HEK293 (cell line): ENCODE measurements around the gene HYLS1.

Experiments
- CTCF ChIA-PET: fragments of 350-600 bp; formaldehyde crosslinking; extraction: SDS; loops from one replicate; lab custom pipeline; 2021; ENCODE audit warnings: antibody characterized with exemption; lab: Yijun Ruan, JAX
- POLR2A ChIA-PET: fragments of 300-600 bp; formaldehyde crosslinking; extraction: SDS; loops from one replicate; lab custom pipeline; 2020; ENCODE audit warnings: antibody characterized with exemption, inconsistent platforms; lab: Yijun Ruan, JAX
- H3K27ac ChIP-seq: fragments of 200-500 bp; sonication (Bioruptor generic); 2 replicates; pipeline ENCODE4 v1.5.1; 2014; ENCODE audit warnings: low read depth, low read length, control low read depth, inconsistent platforms; ENCODE audit errors: extremely low read depth
- H3K36me3 ChIP-seq, 2 experiments: fragments of 200-500 bp in 1 of 2; sonication (Bioruptor generic) in 1 of 2; 1 replicate in 1 of 2; 2 replicates in 1 of 2; pipeline ENCODE4 v1.5.1; 2014 to 2017; ENCODE audit warnings: inconsistent platforms in 2 of 2, low read length in 2 of 2; ENCODE audit not compliant: control insufficient read depth in 2 of 2, insufficient read depth in 1 of 2
- H3K4me1 ChIP-seq: fragments of 200-500 bp; sonication (Bioruptor generic); 2 replicates; pipeline ENCODE4 v1.5.1; 2014; ENCODE audit warnings: mild to moderate bottlenecking, low read length, inconsistent platforms; ENCODE audit not compliant: control insufficient read depth, insufficient read depth
- H3K4me3 ChIP-seq: 2 replicates; pipeline ENCODE4 v1.5.1; 2011; ENCODE audit warnings: low read depth, mild to moderate bottlenecking, control low read depth, low read length, moderate library complexity
- H3K9me3 ChIP-seq: fragments of 200-500 bp; sonication (Bioruptor generic); 2 replicates; pipeline ENCODE4 v1.5.1; 2014; ENCODE audit warnings: low read depth, low read length, inconsistent platforms; ENCODE audit not compliant: control insufficient read depth, insufficient read depth
- CTCF ChIP-seq: fragments of 450-650 bp; formaldehyde crosslinking; IDR thresholded peaks from 2 replicates; pipeline ENCODE4 v1.5.1; 2016; ENCODE audit warnings: missing biosample characterization, missing genetic modification characterization
- MZF1 ChIP-seq: fragments of 450-650 bp; formaldehyde crosslinking; IDR thresholded peaks from 2 replicates; pipeline ENCODE4 v1.5.1; 2017; ENCODE audit warnings: missing biosample characterization, missing genetic modification characterization, borderline replicate concordance
- SCRT2 ChIP-seq: fragments of 450-650 bp; formaldehyde crosslinking; IDR thresholded peaks from 2 replicates; pipeline ENCODE4 v1.5.1; 2016; ENCODE audit warnings: missing biosample characterization, missing genetic modification characterization
- TRIM28 ChIP-seq: IDR thresholded peaks from 2 replicates; pipeline ENCODE4 v1.6.1; 2011; ENCODE audit warnings: low read length, control low read depth, borderline replicate concordance
- ZIC2 ChIP-seq: fragments of 450-650 bp; formaldehyde crosslinking; IDR thresholded peaks from 2 replicates; pipeline ENCODE4 v1.5.1; 2016; ENCODE audit warnings: missing biosample characterization, missing genetic modification characterization
- ZNF184 ChIP-seq: fragments of 450-650 bp; IDR thresholded peaks from 2 replicates; pipeline ENCODE4 v1.5.1; 2018; ENCODE audit warnings: missing biosample characterization, mild to moderate bottlenecking, missing genetic modification characterization
- ZNF280D ChIP-seq: fragments of 450-650 bp; formaldehyde crosslinking; IDR thresholded peaks from 2 replicates; pipeline ENCODE4 v1.5.1; 2016; ENCODE audit warnings: missing biosample characterization, missing genetic modification characterization
- ZNF324 ChIP-seq: fragments of 450-650 bp; formaldehyde crosslinking; IDR thresholded peaks from 2 replicates; pipeline ENCODE4 v1.5.1; 2016; ENCODE audit warnings: missing biosample characterization, missing genetic modification characterization
- ZNF354C ChIP-seq: fragments of 450-650 bp; formaldehyde crosslinking; IDR thresholded peaks from 2 replicates; pipeline ENCODE4 v1.5.1; 2016; ENCODE audit warnings: missing biosample characterization, missing genetic modification characterization, low read depth, borderline replicate concordance
- ZNF37A ChIP-seq: fragments of 450-650 bp; IDR thresholded peaks from 2 replicates; pipeline ENCODE4 v1.5.1; 2018; ENCODE audit warnings: missing biosample characterization, missing genetic modification characterization
- ZNF792 ChIP-seq: fragments of 450-650 bp; formaldehyde crosslinking; IDR thresholded peaks from 2 replicates; pipeline ENCODE4 v1.5.1; 2016; ENCODE audit warnings: missing biosample characterization, missing genetic modification characterization

HYLS1 gene

DNA sequence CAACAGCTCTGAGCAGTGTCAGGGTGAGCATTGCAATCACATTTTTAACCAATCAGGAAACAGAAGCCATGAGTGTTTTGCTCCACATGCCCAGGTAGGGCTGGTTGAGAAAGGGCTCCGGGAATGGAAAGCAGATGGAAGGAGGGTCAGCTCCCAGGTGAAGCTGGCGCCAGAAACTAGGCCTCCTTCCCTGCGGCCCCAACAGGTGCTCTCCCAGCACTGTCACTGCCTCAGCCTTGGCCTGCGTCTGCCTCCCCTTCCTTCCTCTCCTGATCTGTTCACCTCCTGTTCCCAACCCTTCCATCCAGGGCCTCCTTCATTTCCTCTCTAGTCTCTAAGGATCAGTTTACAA is 53.8 kb downstream of the HYLS1 start:
- ChIA-PET CTCF (interaction anchor here (0.8 to 4.2 kb wide), 14 partner anchors 9 to 253 kb away, joined by 3 to 34 read pairs (median 5); partner anchors contain the start of gene CDON), POLR2A (no interaction called here)
- H3K27ac ChIP-seq: no peak overlapping the region
- H3K9me3 ChIP-seq: no peaks in the 10 kb centered on the region
- no peaks in the 10 kb centered on the region for H3K4me1 ChIP-seq
- no peaks in the 10 kb centered on the region for H3K36me3 ChIP-seq
- H3K4me3 ChIP-seq: no peak overlapping the region
- no peak for TF ChIP-seq ZNF280D (tag by site-specific recombination)
- TF ChIP-seq SCRT2: 0 out of 2 replicates have a peak, but pooled peaks have one; percentile 22
- TF ChIP-seq ZNF324: no peak
- TF ChIP-seq, all 188 proteins: peak for 1

DNA sequence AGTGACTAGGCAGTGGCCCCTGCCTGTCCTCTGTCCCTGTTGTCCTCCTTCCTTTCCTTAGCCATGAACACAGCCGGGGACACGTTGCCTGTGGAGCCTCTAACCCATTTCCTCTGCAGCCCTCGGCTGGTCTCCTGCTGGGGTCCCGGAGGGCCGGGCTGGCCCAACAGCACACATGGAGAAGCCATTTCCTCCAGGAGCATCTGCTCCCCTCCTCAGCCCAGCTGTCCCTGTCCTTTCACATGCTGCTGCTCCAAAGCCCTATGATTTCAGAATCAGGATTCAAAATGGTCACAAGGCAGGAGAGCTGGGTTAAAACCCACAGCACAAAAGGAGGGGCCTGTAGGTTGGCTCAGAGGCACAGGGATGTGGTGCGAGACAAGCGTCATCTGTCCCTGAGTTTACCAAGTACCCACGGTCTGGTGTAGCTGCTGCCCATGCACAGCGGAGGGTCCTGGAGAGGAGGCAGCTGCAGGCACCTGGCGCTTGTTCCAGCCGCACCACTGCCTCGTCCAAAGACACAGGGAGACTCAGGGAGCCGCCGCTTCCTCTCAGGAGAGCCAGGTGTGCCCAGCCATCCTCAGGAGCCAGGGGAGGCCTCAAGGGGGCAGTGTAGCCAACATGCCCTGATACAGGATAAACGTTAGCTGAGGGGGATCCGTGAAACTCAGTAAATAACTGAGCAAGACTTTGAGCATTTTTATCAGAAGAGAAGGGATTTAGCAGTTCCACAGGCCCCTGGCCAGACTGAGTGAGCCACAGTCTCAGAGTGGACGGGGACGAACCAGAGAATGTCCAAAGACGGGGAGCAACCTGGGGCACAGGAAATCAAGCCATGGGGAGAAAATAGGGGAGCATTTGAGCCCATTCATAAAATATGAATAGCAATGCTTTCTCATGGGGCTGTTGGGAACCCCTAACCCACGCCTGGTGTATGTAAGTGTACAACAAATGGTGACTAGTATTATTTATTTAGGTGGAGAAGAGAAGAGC is 54.4 kb downstream of the HYLS1 start:
- CTCF ChIA-PET: interaction anchor here (0.6 to 4.2 kb wide), 22 partner anchors 9 to 312 kb away, joined by 3 to 34 read pairs (median 5); partner anchors contain the start of gene CDON
- POLR2A ChIA-PET: interaction anchor here (2.0 kb wide), 1 partner anchor 120 kb away, joined by 5 read pairs; no protein-coding TSS in a partner anchor
- Histone ChIP-seq H3K36me3 (no peaks in the 10 kb centered on the region), H3K4me3 (no peak overlapping the region), H3K4me1 (no peaks in the 10 kb centered on the region), H3K9me3 (no peaks in the 10 kb centered on the region), H3K27ac (no peak overlapping the region)
- TF ChIP-seq ZIC2 (tag by site-specific recombination): peak; percentile 70
- peak; percentile 32; the same call in 1 of the 2 replicates for TF ChIP-seq CTCF (tag by site-specific recombination)
- peak; percentile 64; the same call in 1 of the 2 replicates for TF ChIP-seq MZF1 (tag by site-specific recombination)
- TF ChIP-seq TRIM28: peak; percentile 47; the same call in 1 of the 2 replicates
- no peak for TF ChIP-seq ZNF792 (tag by site-specific recombination)

DNA sequence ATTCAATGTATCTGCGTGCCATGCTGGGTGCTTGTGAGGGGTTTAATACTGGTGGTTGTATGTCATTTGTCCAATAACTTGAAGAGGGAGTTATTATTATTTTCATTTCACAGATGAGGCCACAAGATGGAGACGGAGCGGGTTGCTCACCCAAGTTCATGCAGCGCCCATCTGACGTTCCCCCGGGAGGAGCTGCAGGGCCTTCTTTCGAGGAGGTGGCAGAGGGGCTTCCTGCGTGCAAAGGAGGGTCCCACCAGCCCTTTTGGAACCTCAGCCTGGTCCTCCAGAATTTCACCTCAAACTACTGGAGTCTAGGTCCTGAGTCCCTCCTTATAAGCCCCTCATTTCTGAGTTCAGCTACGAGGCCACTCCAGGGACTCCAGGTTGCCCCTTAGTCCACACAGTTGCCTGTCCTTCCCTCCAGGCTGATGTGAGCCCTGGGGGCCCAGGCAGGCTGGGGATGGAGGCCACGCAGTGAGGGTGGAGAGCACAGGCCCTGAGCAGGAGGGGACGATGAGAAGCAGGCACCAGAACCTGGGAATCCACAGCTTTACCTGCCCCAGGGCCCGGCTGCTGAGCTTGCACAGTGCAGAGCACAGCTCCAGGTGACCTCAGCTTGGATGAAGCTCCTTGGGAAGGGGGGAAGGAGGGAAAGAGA is 55.4 kb downstream of the HYLS1 start:
- Histone ChIP-seq H3K27ac (no peak overlapping the region), H3K4me3 (no peak overlapping the region), H3K4me1 (no peaks in the 10 kb centered on the region), H3K36me3 (no peaks in the 10 kb centered on the region), H3K9me3 (no peaks in the 10 kb centered on the region)
- POLR2A ChIA-PET: interaction anchor here (2.0 kb wide), 1 partner anchor 119 kb away, joined by 5 read pairs; no protein-coding TSS in a partner anchor
- CTCF ChIA-PET: interaction anchor here (0.8 to 4.2 kb wide), 16 partner anchors 10 to 260 kb away, joined by 3 to 34 read pairs (median 6); partner anchors contain the start of gene CDON
- TF ChIP-seq ZNF184 (tag by site-specific recombination) (no peak), ZNF354C (no peak), ZNF37A (tag by site-specific recombination) (no peak)
